ENCODE measurements around the gene DDR2. TPM values are rescaled to one million over a fixed set of nuclear protein-coding genes. Genes with fewer than 3 reads are reported as not detected.
A peak's percentile ranks its signal among the peaks of the same experiment; 100 is the strongest.
"Not testable (repeated sequence)": the region's sequence is repeated elsewhere in the genome, so short reads cannot be mapped to it uniquely, and the experiment has no call there.

Gene DDR2
- total RNA-seq, 1 donor from 2014 or later = 54.4 TPM

- not testable (repeated sequence) for H3K36me3 Mint-ChIP-seq; H3K9me3 Mint-ChIP-seq; H3K4me1 Mint-ChIP-seq (ENCODE audit: unreplicated experiment); H3K27me3 Mint-ChIP-seq
- Mint-ChIP-seq H3K27ac (peak within 1 kb of the TSS; percentile 91), H3K4me3 (peak within 1 kb of the TSS; percentile 93)
- DNase-seq (ENCODE audit: extremely low spot score, unreplicated experiment) = peak; percentile 76
- TF ChIP-seq CTCF (conservative IDR thresholded peaks at IDR 0.05) = peak; percentile 31
Measured at GRCh38 chr1:162790303-162790984, 158.2 kb downstream of the DDR2 start, which contains the start of gene HSD17B7. Gene HSD17B7, plus strand, starts transcription at chr1:162790702. Its CDS starts 99 bp downstream, at chr1:162790801.

- H3K27ac Mint-ChIP-seq = peak overlapping the region; percentile 91
Measured at GRCh38 chr1:162790985-162791357, 158.7 kb downstream of the DDR2 start.

GRCh38 chr1:162794284-162794683 is 162.0 kb downstream of the DDR2 start:
- H3K27me3 Mint-ChIP-seq; H3K4me3 Mint-ChIP-seq; H3K27ac Mint-ChIP-seq; DNase-seq (ENCODE audit: extremely low spot score, unreplicated experiment); H3K36me3 Mint-ChIP-seq; H3K4me1 Mint-ChIP-seq (ENCODE audit: unreplicated experiment); H3K9me3 Mint-ChIP-seq: not testable (repeated sequence)

More at GRCh38 chr1:162790985-162791357, 158.7 kb downstream of the DDR2 start:
- H3K4me1 Mint-ChIP-seq (ENCODE audit: unreplicated experiment); H3K27me3 Mint-ChIP-seq; H3K36me3 Mint-ChIP-seq; DNase-seq (ENCODE audit: extremely low spot score, unreplicated experiment); H3K9me3 Mint-ChIP-seq: not testable (repeated sequence)
- H3K4me3 Mint-ChIP-seq = peak overlapping the region; percentile 93

- H3K4me1 Mint-ChIP-seq (ENCODE audit: unreplicated experiment); H3K4me3 Mint-ChIP-seq; H3K9me3 Mint-ChIP-seq; DNase-seq (ENCODE audit: extremely low spot score, unreplicated experiment); H3K27me3 Mint-ChIP-seq; H3K27ac Mint-ChIP-seq: not testable (repeated sequence)
- H3K36me3 Mint-ChIP-seq = peaks cover 12% of the 10 kb centered on the region
Measured at GRCh38 chr1:162796617-162797279, 164.5 kb downstream of the DDR2 start.

- not testable (repeated sequence) for DNase-seq (ENCODE audit: extremely low spot score, unreplicated experiment); H3K9me3 Mint-ChIP-seq; H3K27ac Mint-ChIP-seq; H3K4me3 Mint-ChIP-seq; H3K4me1 Mint-ChIP-seq (ENCODE audit: unreplicated experiment); H3K27me3 Mint-ChIP-seq
- peaks cover 12% of the 10 kb centered on the region for H3K36me3 Mint-ChIP-seq
- TF ChIP-seq CTCF (conservative IDR thresholded peaks at IDR 0.05) = peak; percentile 71
Measured at GRCh38 chr1:162799995-162800830, 167.9 kb downstream of the DDR2 start.

GRCh38 chr1:162807503-162807902 is 175.2 kb downstream of the DDR2 start:
- not testable (repeated sequence) for H3K27me3 Mint-ChIP-seq; DNase-seq (ENCODE audit: extremely low spot score, unreplicated experiment); H3K27ac Mint-ChIP-seq; H3K9me3 Mint-ChIP-seq; H3K4me1 Mint-ChIP-seq (ENCODE audit: unreplicated experiment); H3K4me3 Mint-ChIP-seq
- H3K36me3 Mint-ChIP-seq = peaks cover 10% of the 10 kb centered on the region

GRCh38 chr1:162812357-162812756 is 180.1 kb downstream of the DDR2 start:
- H3K9me3 Mint-ChIP-seq; DNase-seq (ENCODE audit: extremely low spot score, unreplicated experiment); H3K27me3 Mint-ChIP-seq; H3K36me3 Mint-ChIP-seq; H3K27ac Mint-ChIP-seq; H3K4me3 Mint-ChIP-seq; H3K4me1 Mint-ChIP-seq (ENCODE audit: unreplicated experiment): not testable (repeated sequence)

GRCh38 chr1:162818136-162818535 is 185.9 kb downstream of the DDR2 start:
- H3K27ac Mint-ChIP-seq; H3K36me3 Mint-ChIP-seq; H3K9me3 Mint-ChIP-seq; H3K4me3 Mint-ChIP-seq; DNase-seq (ENCODE audit: extremely low spot score, unreplicated experiment): not testable (repeated sequence)
- Mint-ChIP-seq H3K27me3 (peaks cover 18% of the 10 kb centered on the region), H3K4me1 (ENCODE audit: unreplicated experiment) (peaks cover 11% of the 10 kb centered on the region)

GRCh38 chr1:162818666-162819065 is 186.4 kb downstream of the DDR2 start:
- Mint-ChIP-seq H3K4me1 (ENCODE audit: unreplicated experiment) (peaks cover 11% of the 10 kb centered on the region), H3K27me3 (peaks cover 24% of the 10 kb centered on the region)
- H3K36me3 Mint-ChIP-seq; H3K4me3 Mint-ChIP-seq; H3K9me3 Mint-ChIP-seq; DNase-seq (ENCODE audit: extremely low spot score, unreplicated experiment); H3K27ac Mint-ChIP-seq: not testable (repeated sequence)
